Daoy (cell line): Measurements from ENCODE around the gene FSTL3. TPM values are rescaled to one million over a fixed set of nuclear protein-coding genes. Genes with fewer than 3 reads are reported as not detected.
A peak's percentile ranks its signal among the peaks of the same experiment; 100 is the strongest.
"Not testable (repeated sequence)": the region's sequence is repeated elsewhere in the genome, so short reads cannot be mapped to it uniquely, and the experiment has no call there.

Experiments
- DNase-seq: peaks from one replicate; pipeline ENCODE4 v3.0.0-alpha.2; 2015; ENCODE audit warnings: low read depth
- total RNA-seq: library from RNA; depleted of rRNA; stranded (reverse); fragments of >200 nt; shearing (Covaris generic); gene quantifications from 2 replicates; pipeline ENCODE4 v1.2.3, GENCODE V29; 2014

Gene FSTL3
- total RNA-seq, 1 experiment from 2014 or later, result 104 TPM

- no peak for DNase-seq
These were observed 6.6 kb downstream of the FSTL3 start for GRCh38 chr19:682678-683320.

- DNase-seq, result no peak
These were observed 9.3 kb downstream of the FSTL3 start for GRCh38 chr19:685454-685931.

GRCh38 chr19:686589-687297 lies 10.6 kb downstream of the FSTL3 start:
- no peak for DNase-seq

GRCh38 chr19:687569-688166 lies 11.5 kb downstream of the FSTL3 start:
- no peak for DNase-seq

GRCh38 chr19:688214-688613 lies 12.0 kb downstream of the FSTL3 start:
- DNase-seq, result no peak

- DNase-seq, result no peak
These were observed 12.8 kb downstream of the FSTL3 start for GRCh38 chr19:688992-689391.

- DNase-seq, result no peak
These were observed 14.0 kb downstream of the FSTL3 start for GRCh38 chr19:690203-690602.

GRCh38 chr19:694481-695351 lies 18.5 kb downstream of the FSTL3 start:
- DNase-seq, result no peak

- no peak for DNase-seq
These were observed 19.3 kb downstream of the FSTL3 start, which contains the start of gene PRSS57 for GRCh38 chr19:695352-695949. TSS of gene PRSS57 (minus strand) at chr19:695452. CDS start at chr19:695430, 22 bp downstream.

- DNase-seq, result not testable (repeated sequence)
These were observed 22.3 kb downstream of the FSTL3 start for GRCh38 chr19:698529-698928.

- DNase-seq, result not testable (repeated sequence)
These were observed 23.7 kb downstream of the FSTL3 start for GRCh38 chr19:699885-700284.

GRCh38 chr19:702847-703246 lies 26.7 kb downstream of the FSTL3 start:
- DNase-seq, result not testable (repeated sequence)

GRCh38 chr19:703329-703650 lies 27.1 kb downstream of the FSTL3 start:
- no peak for DNase-seq

GRCh38 chr19:703651-704446 lies 27.7 kb downstream of the FSTL3 start:
- peak; percentile 72 for DNase-seq

GRCh38 chr19:704447-704741 lies 28.2 kb downstream of the FSTL3 start:
- no peak for DNase-seq

- DNase-seq, result no peak
These were observed 32.3 kb downstream of the FSTL3 start, which contains the start of gene PALM for GRCh38 chr19:708154-709143. TSS of gene PALM (plus strand) at chr19:708935. CDS start at chr19:709147, 212 bp downstream.

GRCh38 chr19:709196-709964 lies 33.2 kb downstream of the FSTL3 start:
- DNase-seq, result no peak

- no peak for DNase-seq
These were observed 33.9 kb downstream of the FSTL3 start for GRCh38 chr19:709965-710571.
